ENCODE measurements around the gene ZBTB7C.
"Not testable (repeated sequence)": the region's sequence is repeated elsewhere in the genome, so short reads cannot be mapped to it uniquely, and the experiment has no call there.

ZBTB7C gene

DNA sequence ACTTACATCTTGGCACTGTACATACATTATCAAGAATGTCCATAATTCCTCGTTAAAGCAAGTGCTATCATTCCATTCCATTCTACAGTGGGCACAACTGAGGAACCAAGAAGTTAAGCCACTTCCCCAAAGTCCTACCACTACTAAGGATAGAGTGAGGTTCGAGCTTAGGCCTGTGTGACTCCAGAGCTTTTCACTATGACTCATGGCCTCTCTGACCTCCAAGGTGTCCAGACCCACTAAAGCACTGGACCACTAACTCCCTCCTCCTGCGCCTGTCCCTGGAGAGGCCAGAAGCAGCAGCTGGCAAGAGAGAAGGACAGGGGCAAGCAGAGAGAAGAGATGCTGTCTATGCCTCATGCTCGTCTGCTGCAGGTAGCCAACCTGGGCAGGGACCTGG, 117.0 kb downstream of the ZBTB7C start:
- H3K4me3 ChIP-seq (ENCODE audit: low read depth, low read length) = no peak overlapping the region
- TF ChIP-seq, protein P1, sequence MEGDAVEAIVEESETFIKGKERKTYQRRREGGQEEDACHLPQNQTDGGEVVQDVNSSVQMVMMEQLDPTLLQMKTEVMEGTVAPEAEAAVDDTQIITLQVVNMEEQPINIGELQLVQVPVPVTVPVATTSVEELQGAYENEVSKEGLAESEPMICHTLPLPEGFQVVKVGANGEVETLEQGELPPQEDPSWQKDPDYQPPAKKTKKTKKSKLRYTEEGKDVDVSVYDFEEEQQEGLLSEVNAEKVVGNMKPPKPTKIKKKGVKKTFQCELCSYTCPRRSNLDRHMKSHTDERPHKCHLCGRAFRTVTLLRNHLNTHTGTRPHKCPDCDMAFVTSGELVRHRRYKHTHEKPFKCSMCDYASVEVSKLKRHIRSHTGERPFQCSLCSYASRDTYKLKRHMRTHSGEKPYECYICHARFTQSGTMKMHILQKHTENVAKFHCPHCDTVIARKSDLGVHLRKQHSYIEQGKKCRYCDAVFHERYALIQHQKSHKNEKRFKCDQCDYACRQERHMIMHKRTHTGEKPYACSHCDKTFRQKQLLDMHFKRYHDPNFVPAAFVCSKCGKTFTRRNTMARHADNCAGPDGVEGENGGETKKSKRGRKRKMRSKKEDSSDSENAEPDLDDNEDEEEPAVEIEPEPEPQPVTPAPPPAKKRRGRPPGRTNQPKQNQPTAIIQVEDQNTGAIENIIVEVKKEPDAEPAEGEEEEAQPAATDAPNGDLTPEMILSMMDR (IDR thresholded peaks at IDR 0.05; ENCODE audit: control insufficient read depth, extremely low read depth, insufficient read depth) = no peak

DNA sequence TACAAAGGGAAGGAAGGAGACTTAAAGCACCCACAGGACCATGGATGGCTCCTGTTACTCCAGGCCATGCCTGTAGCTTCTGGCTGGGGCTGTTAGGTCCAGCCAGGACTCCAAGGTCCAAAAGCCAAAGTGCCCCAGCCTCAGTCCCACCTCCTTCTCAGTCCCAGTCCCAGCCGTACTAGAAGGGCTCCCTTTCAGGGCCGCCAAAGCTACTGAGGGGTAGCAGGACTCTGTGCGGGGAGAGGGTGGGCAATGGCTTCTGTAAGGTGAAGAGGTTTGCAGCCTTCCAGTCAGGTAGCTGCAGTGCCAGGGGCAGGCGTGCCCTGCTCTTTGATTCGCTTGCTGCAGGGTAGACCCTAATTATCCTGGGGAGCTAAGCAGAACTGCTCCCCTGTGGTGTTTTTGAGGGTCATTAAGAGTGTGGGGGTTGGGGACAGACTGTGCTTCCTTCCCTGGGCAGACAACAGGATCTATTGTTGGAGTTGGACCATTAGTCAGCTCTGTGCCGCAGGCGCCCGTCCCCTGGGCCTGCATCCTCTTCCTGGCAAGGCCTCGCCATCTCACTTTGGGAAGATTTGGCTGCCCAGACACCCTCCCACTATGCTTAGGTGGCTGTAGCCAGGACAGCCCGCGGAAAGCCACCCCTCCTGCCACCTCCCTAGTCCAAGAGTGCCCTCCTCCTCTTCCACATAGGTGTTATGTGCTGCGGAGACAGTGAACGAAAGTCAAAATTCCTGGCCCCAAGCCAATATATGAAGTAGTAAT, 118.8 kb downstream of the ZBTB7C start:
- TF ChIP-seq, protein P1 (IDR thresholded peaks at IDR 0.05; ENCODE audit: control insufficient read depth, extremely low read depth, insufficient read depth) = no peak
- DNase-seq (ENCODE audit: low read depth) = no peak
- no peak overlapping the region for H3K4me3 ChIP-seq (ENCODE audit: low read depth, low read length)

More for the DNA sequence above, 117.0 kb downstream of the ZBTB7C start:
- DNase-seq (ENCODE audit: low read depth) = no peak

DNA sequence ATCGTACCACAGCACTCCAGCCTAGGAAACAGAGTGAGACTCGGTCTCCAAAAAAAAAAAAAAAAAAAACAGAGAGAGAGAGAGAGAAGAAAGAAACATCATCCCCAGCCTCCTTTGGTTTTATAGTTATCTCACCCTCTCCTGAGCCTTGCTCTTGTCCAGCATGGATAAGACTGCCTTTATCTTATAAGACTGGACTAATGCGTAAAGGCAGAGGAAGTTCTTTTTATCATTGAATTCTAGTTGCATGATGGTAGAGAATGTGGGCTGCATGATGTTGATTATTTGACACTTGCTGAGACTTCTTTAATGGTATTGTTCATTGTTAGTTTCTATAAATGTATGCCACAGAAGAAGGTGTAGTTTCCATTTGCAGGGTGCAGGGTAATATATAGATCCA, 124.4 kb downstream of the ZBTB7C start:
- H3K4me3 ChIP-seq (ENCODE audit: low read depth, low read length) = no peak overlapping the region
- DNase-seq (ENCODE audit: low read depth) = no peak
- TF ChIP-seq, protein P1 (IDR thresholded peaks at IDR 0.05; ENCODE audit: control insufficient read depth, extremely low read depth, insufficient read depth) = no peak

DNA sequence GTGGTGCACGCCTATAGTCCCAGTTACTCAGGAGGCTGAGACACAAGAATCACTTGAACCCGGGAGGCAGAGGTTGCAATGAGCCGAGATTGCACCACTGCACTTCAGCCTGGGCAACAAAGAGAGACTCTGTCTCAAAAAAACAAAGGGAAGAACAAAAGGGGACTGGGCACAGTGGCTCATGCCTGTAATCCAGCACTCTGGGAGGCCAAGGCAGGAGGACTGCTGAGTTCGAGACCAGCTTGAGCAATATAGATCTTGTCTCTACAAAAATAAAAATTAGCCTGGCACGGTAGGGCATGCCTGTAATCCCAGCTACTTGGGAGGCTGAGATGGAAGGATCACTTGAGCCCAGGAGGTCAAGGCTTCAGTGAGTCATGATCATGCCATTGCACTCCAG, 125.2 kb downstream of the ZBTB7C start:
- not testable (repeated sequence) for DNase-seq (ENCODE audit: low read depth); H3K4me3 ChIP-seq (ENCODE audit: low read depth, low read length)

DNA sequence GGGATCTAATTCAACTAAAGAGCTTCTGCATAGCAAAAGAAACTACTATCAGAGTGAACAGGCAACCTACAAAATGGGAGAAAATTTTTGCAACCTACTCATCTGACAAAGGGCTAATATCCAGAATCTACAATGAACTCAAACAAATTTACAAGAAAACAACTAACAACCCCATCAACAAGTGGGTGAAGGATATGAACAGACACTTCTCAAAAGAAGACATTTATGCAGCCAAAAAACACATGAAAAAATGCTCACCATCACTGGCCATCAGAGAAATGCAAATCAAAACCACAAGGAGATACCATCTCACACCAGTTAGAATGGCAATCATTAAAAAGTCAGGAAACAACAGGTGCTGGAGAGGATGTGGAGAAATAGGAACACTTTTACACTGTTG, 127.7 kb downstream of the ZBTB7C start:
- H3K4me3 ChIP-seq (ENCODE audit: low read depth, low read length); DNase-seq (ENCODE audit: low read depth): not testable (repeated sequence)

DNA sequence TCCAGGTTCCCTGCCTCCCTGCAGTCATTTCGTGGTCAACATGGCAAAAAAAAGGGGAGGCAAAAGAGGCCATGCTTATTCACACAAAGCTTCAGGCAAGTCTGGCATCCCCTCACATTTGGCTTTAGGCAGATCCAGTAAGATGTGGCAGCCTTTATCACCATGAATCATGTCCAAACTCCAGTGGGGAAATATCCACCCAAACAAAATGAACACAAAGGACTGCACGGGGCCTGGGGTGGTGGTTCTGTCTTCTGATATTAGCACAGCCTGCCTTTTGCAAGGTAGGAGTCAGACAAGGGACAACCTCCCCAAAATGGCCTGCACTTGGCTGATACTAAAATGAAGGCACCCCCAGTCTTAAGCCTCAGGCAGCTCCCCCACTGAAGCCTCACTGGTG, 129.9 kb downstream of the ZBTB7C start:
- no peak overlapping the region for H3K4me3 ChIP-seq (ENCODE audit: low read depth, low read length)
- TF ChIP-seq, protein P1 (IDR thresholded peaks at IDR 0.05; ENCODE audit: control insufficient read depth, extremely low read depth, insufficient read depth) = no peak
- DNase-seq (ENCODE audit: low read depth) = no peak

DNA sequence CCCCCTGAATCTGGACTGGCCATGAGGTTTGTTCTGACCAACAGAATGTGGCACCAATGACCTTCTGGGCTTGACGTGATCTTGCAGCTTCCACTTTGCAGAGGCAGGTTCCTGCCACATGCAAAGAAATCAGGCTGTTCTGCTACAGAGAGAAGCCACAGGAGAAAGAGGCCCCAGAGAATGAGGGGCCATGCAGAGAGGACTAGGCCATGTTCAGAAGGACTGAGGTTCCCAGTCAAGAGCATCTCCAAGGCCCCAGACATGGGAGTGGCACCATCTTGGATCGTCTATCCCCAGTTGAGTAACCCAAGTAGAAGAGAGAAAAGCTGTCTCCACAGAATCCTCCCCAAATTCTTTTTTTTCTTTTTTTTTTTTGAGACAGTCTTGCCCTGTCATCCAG, 131.1 kb downstream of the ZBTB7C start:
- TF ChIP-seq, protein P1 (IDR thresholded peaks at IDR 0.05; ENCODE audit: control insufficient read depth, extremely low read depth, insufficient read depth) = no peak
- no peak overlapping the region for H3K4me3 ChIP-seq (ENCODE audit: low read depth, low read length)
- DNase-seq (ENCODE audit: low read depth) = no peak

DNA sequence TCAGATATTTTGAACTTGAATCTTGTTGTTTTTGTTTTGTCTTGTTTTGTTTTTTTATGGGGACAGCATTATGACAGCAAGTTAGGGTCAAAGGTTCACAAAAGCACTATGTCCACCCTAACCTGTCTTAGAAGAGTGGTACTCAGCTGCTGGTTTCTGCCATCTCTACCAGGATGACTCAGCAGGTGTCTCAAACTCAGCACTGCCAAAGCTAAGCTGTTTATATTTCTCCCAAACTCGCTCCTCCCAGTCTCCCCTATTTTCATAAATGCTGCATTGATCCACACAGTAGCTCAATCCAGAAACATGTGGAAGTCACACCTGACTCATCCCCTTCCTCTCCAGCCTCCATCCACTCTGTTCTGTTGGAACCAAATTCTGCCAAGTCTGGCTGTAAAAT, 134.9 kb downstream of the ZBTB7C start:
- no peak overlapping the region for H3K4me3 ChIP-seq (ENCODE audit: low read depth, low read length)
- DNase-seq (ENCODE audit: low read depth) = no peak
- TF ChIP-seq, protein P1 (IDR thresholded peaks at IDR 0.05; ENCODE audit: control insufficient read depth, extremely low read depth, insufficient read depth) = no peak

Data from LNCaP clone FGC (cell line).